PC-3 (cell line): ENCODE results near the gene PLCB2. TPM values are rescaled to one million over a fixed set of nuclear protein-coding genes. Genes with fewer than 3 reads are reported as not detected.

ENCODE experiments used
- ATAC-seq: fragments of 200-7000 bp; cut with Tn5 transposase; 2 replicates; pipeline ENCODE4 v1.9.1; 2020; ENCODE audit warnings: mild to moderate bottlenecking, moderate library complexity
- BruUV-seq: library from RNA; stranded (reverse); fragments of 400-500 nt; replicated peaks from 2 replicates; lab custom pipeline; 2021; lab: Mats Ljungman, UMichigan
- CTCF ChIA-PET: fragments of 300-600 bp; sonication (Branson Sonifier 250); formaldehyde crosslinking; loops from one replicate; lab custom pipeline; 2022; ENCODE audit warnings: antibody characterized with exemption; lab: Charles Lee
- POLR2A ChIA-PET: fragments of 300-600 bp; sonication (Branson Sonifier 250); formaldehyde crosslinking; loops from one replicate; lab custom pipeline; 2022; ENCODE audit warnings: antibody characterized with exemption; ENCODE audit not compliant: unreplicated experiment; lab: Charles Lee
- DNase-seq: peaks from one replicate; pipeline ENCODE4 v3.0.0-alpha.2; 2015
- H2AFZ ChIP-seq: fragments of 300-600 bp; sonication (generic); 2 replicates; pipeline ENCODE4 v1.6.0; 2016; ENCODE audit warnings: antibody characterized with exemption, low read length
- H3F3A ChIP-seq: fragments of 300-600 bp; sonication (generic); one replicate; pipeline ENCODE4 v1.6.0; 2017; ENCODE audit warnings: antibody characterized with exemption, low read length, control low read depth, mild to moderate bottlenecking; ENCODE audit not compliant: unreplicated experiment
- H3K27ac ChIP-seq: fragments of 300-600 bp; sonication (generic); 2 replicates; pipeline ENCODE4 v1.5.1; 2016; ENCODE audit warnings: mild to moderate bottlenecking, low read length
- H3K27me3 ChIP-seq: fragments of 300-600 bp; sonication (generic); 2 replicates; pipeline ENCODE4 v1.6.1; 2016; ENCODE audit warnings: low read length, mixed read lengths
- H3K36me3 ChIP-seq: fragments of 300-600 bp; sonication (generic); 2 replicates; pipeline ENCODE4 v1.6.1; 2016; ENCODE audit warnings: low read depth, mixed run types, low read length, mixed read lengths
- H3K4me1 ChIP-seq: fragments of 300-600 bp; sonication (generic); 2 replicates; pipeline ENCODE4 v1.5.1; 2016; ENCODE audit warnings: low read length; ENCODE audit not compliant: insufficient read depth
- H3K4me2 ChIP-seq: fragments of 300-600 bp; sonication (generic); 2 replicates; pipeline ENCODE4 v1.6.0; 2016; ENCODE audit warnings: low read length
- H3K4me3 ChIP-seq: fragments of 300-600 bp; sonication (generic); 2 replicates; pipeline ENCODE4 v1.5.1; 2016; ENCODE audit warnings: mild to moderate bottlenecking, low read length, mixed read lengths
- H3K79me2 ChIP-seq: fragments of 300-600 bp; sonication (generic); 2 replicates; pipeline ENCODE4 v1.6.1; 2017; ENCODE audit warnings: low read length, mixed read lengths
- H3K9ac ChIP-seq: fragments of 300-600 bp; sonication (generic); 2 replicates; pipeline ENCODE4 v1.6.0; 2016; ENCODE audit warnings: mild to moderate bottlenecking, low read length
- H3K9me2 ChIP-seq: fragments of 300-600 bp; sonication (generic); replicated peaks from 2 replicates; pipeline ENCODE4 v1.6.1; 2016; ENCODE audit warnings: mixed run types, low read length, mixed read lengths
- H3K9me3 ChIP-seq: fragments of 300-600 bp; sonication (generic); 2 replicates; pipeline ENCODE4 v1.6.1; 2016; ENCODE audit warnings: low read length, mixed read lengths
- H4K20me1 ChIP-seq: fragments of 300-600 bp; sonication (generic); 2 replicates; pipeline ENCODE4 v1.6.1; 2016; ENCODE audit warnings: low read length, mixed read lengths
- EZH2 ChIP-seq: fragments of 300-600 bp; sonication (generic); IDR thresholded peaks from one replicate; pipeline ENCODE4 v1.6.1; 2017; ENCODE audit warnings: antibody characterized with exemption, mild to moderate bottlenecking, low read length; ENCODE audit not compliant: unreplicated experiment
- EZH2phosphoT487 ChIP-seq: fragments of 300-600 bp; sonication (generic); IDR thresholded peaks from 2 replicates; pipeline ENCODE4 v1.6.1; 2018; ENCODE audit warnings: mild to moderate bottlenecking, antibody characterized with exemption, low read length, borderline replicate concordance
- intact Hi-C: fragments of 100-400 bp; cut with micrococcal nuclease; formaldehyde crosslinking; loops from 2 replicates; pipeline ENCODE4 v1.9.0; 2023
- total RNA-seq: library from RNA; depleted of rRNA; stranded (reverse); fragments of >200 nt; gene quantifications from 2 replicates; pipeline ENCODE4 v1.2.3, GENCODE V29; 2014
- TF ChIP-seq, protein P1 (sequence below): fragments of 300-600 bp; sonication (generic); conservative IDR thresholded peaks from 2 replicates; pipeline ENCODE4 v1.5.1; 2017; ENCODE audit warnings: antibody characterized with exemption, low read depth, mild to moderate bottlenecking, low read length

The PLCB2 gene
- total RNA-seq, 1 experiment from 2014 or later, result 3.2 TPM

- no peaks in the 10 kb centered on the region for H3K27me3 ChIP-seq
- no peak overlapping the region for H3K27ac ChIP-seq
- H3F3A ChIP-seq, result no peaks in the 10 kb centered on the region
- H3K9ac ChIP-seq, result no peak overlapping the region
- H2AFZ ChIP-seq, result no peak overlapping the region
- no peaks in the 10 kb centered on the region for H3K9me2 ChIP-seq
- intact Hi-C loops, result no loop called here
- no peaks in the 10 kb centered on the region for H3K9me3 ChIP-seq
- ATAC-seq (no peak), DNase-seq (no peak)
- no peak overlapping the region for H3K4me3 ChIP-seq
- H3K36me3 ChIP-seq, result no peaks in the 10 kb centered on the region
- no peaks in the 10 kb centered on the region for H4K20me1 ChIP-seq
- H3K4me2 ChIP-seq, result no peak overlapping the region
- no peaks in the 10 kb centered on the region for H3K79me2 ChIP-seq
- CTCF ChIA-PET, result no interaction called here
- no TSS peak for BruUV-seq
- POLR2A ChIA-PET, result no interaction called here
- H3K4me1 ChIP-seq, result no peaks in the 10 kb centered on the region; the same call in 1 of the 2 replicates
- TF ChIP-seq EZH2 (no peak), EZH2phosphoT487 (no peak)
- TF ChIP-seq, protein P1, sequence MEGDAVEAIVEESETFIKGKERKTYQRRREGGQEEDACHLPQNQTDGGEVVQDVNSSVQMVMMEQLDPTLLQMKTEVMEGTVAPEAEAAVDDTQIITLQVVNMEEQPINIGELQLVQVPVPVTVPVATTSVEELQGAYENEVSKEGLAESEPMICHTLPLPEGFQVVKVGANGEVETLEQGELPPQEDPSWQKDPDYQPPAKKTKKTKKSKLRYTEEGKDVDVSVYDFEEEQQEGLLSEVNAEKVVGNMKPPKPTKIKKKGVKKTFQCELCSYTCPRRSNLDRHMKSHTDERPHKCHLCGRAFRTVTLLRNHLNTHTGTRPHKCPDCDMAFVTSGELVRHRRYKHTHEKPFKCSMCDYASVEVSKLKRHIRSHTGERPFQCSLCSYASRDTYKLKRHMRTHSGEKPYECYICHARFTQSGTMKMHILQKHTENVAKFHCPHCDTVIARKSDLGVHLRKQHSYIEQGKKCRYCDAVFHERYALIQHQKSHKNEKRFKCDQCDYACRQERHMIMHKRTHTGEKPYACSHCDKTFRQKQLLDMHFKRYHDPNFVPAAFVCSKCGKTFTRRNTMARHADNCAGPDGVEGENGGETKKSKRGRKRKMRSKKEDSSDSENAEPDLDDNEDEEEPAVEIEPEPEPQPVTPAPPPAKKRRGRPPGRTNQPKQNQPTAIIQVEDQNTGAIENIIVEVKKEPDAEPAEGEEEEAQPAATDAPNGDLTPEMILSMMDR, result no peak
Measured at GRCh38 chr15:40293905-40294895, 13.5 kb downstream of the PLCB2 start.

- ATAC-seq (no peak), DNase-seq (no peak)
- H4K20me1 ChIP-seq, result no peaks in the 10 kb centered on the region
- H3K27me3 ChIP-seq, result no peaks in the 10 kb centered on the region
- H3K4me1 ChIP-seq, result no peaks in the 10 kb centered on the region; the same call in 1 of the 2 replicates
- no peaks in the 10 kb centered on the region for H3K36me3 ChIP-seq
- H3K4me2 ChIP-seq, result no peak overlapping the region
- H2AFZ ChIP-seq, result no peak overlapping the region
- no peak overlapping the region for H3K9ac ChIP-seq
- H3F3A ChIP-seq, result no peaks in the 10 kb centered on the region
- H3K9me2 ChIP-seq, result no peaks in the 10 kb centered on the region
- no peaks in the 10 kb centered on the region for H3K9me3 ChIP-seq
- CTCF ChIA-PET, result interaction anchor here (0.6 to 0.7 kb wide), 2 partner anchors 9 to 14 kb away, joined by 3 to 5 read pairs; no protein-coding TSS in a partner anchor
- H3K4me3 ChIP-seq, result no peak overlapping the region
- H3K27ac ChIP-seq, result no peak overlapping the region
- intact Hi-C loops, result no loop called here
- POLR2A ChIA-PET, result no interaction called here
- BruUV-seq, result no TSS peak
- no peaks in the 10 kb centered on the region for H3K79me2 ChIP-seq
- no peak for TF ChIP-seq EZH2phosphoT487
Measured at GRCh38 chr15:40293006-40293405, 14.7 kb downstream of the PLCB2 start.

- ChIA-PET POLR2A (no interaction called here), CTCF (interaction anchor here (0.6 to 0.7 kb wide), 2 partner anchors 10 to 13 kb away, joined by 3 to 5 read pairs; no protein-coding TSS in a partner anchor)
- DNase-seq (no peak), ATAC-seq (no peak)
- TF ChIP-seq EZH2phosphoT487 (no peak), EZH2 (no peak)
- TF ChIP-seq, protein P1, result no peak
- H3F3A ChIP-seq, result no peaks in the 10 kb centered on the region
- H3K36me3 ChIP-seq, result no peaks in the 10 kb centered on the region
- no peaks in the 10 kb centered on the region for H3K27me3 ChIP-seq
- no TSS peak for BruUV-seq
- H3K79me2 ChIP-seq, result no peaks in the 10 kb centered on the region
- no peak overlapping the region for H3K9ac ChIP-seq
- H3K4me2 ChIP-seq, result no peak overlapping the region
- H2AFZ ChIP-seq, result no peak overlapping the region
- no peaks in the 10 kb centered on the region for H3K9me2 ChIP-seq
- H3K4me3 ChIP-seq, result no peak overlapping the region
- no peaks in the 10 kb centered on the region for H3K9me3 ChIP-seq
- no peaks in the 10 kb centered on the region; the same call in 1 of the 2 replicates for H3K4me1 ChIP-seq
- H4K20me1 ChIP-seq, result no peaks in the 10 kb centered on the region
- no peak overlapping the region for H3K27ac ChIP-seq
- intact Hi-C loops, result no loop called here
Measured at GRCh38 chr15:40292246-40292645, 15.5 kb downstream of the PLCB2 start.
